ENCODE results near the gene ARNT2. TPM values are rescaled to one million over a fixed set of nuclear protein-coding genes. Genes with fewer than 3 reads are reported as not detected.

ARNT2 gene
- polyA plus RNA-seq, 1 experiment = 44.6 TPM

DNA sequence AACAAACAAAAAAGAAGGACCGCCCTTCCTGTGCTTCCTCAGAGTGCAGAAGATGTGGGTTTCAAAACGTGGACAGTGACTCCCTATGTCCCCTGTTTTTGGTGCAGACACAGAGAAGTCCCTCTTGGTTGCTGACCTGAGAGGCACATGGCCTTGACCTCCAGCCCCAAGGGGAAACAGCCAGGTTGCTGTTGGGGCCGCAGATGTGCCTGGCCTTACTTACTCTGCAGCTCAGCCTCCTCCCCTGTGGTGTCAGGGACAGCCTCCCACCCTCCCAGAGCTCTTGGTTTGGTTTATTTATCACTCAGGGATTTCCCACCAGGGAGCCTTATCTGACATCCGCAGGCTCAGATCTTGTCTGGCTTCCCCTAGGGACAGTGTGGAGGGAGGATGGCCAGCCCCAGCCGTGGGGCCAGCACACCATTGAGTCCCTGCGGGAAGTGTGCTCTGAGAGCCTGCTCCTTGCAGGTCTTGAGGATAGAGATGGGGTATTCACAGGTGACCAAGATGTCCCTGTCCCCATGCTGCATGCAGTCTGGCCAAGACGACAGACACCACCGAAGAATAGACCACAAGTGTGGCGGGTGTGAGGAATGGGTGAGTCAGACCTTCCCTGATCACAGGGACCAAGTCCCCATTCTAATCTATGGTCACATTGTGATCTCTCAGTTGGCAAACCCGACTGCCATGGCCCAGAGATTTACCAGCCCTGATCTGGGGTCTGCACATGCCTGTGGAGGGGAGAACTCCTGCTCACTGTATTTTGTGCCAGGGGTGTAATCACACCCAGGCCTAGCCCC lies 156.6 kb downstream of the ARNT2 start:
- H3K4me3 ChIP-seq (ENCODE audit: low read depth, low read length) = no peak overlapping the region
- ChIA-PET POLR2A (no interaction called here), CTCF (interaction anchor here (0.7 to 1.3 kb wide), 2 partner anchors 10 to 19 kb away, joined by 3 to 5 read pairs; no protein-coding TSS in a partner anchor)
- H3K27me3 ChIP-seq (ENCODE audit: control insufficient read depth, insufficient read depth, low read length) = no peaks in the 10 kb centered on the region
- H3K36me3 ChIP-seq (ENCODE audit: control insufficient read depth, insufficient read depth, low read length) = peaks cover 25% of the 10 kb centered on the region
- DNase-seq (ENCODE audit: low read depth) = no peak
- no peak for TF ChIP-seq CTCF (IDR thresholded peaks at IDR 0.05; ENCODE audit: insufficient read depth, low read depth, low read length)

- H3K27me3 ChIP-seq (ENCODE audit: control insufficient read depth, insufficient read depth, low read length) = no peaks in the 10 kb centered on the region
- peaks cover 28% of the 10 kb centered on the region for H3K36me3 ChIP-seq (ENCODE audit: control insufficient read depth, insufficient read depth, low read length)
- POLR2A ChIA-PET = no interaction called here
- no peak overlapping the region for H3K4me3 ChIP-seq (ENCODE audit: low read depth, low read length)
- CTCF ChIA-PET = interaction anchor here (8.7 kb wide), 1 partner anchor 216 kb away, joined by 191 read pairs; the partner anchor contains the start of gene CEMIP
- no peak for TF ChIP-seq CTCF (IDR thresholded peaks at IDR 0.05; ENCODE audit: insufficient read depth, low read depth, low read length)
- no peak for DNase-seq (ENCODE audit: low read depth)
Measured at GRCh38 chr15:80561500-80561899, 157.3 kb downstream of the ARNT2 start.

- Histone ChIP-seq H3K4me3 (ENCODE audit: low read depth, low read length) (no peak overlapping the region), H3K36me3 (ENCODE audit: control insufficient read depth, insufficient read depth, low read length) (peaks cover 23% of the 10 kb centered on the region), H3K27me3 (ENCODE audit: control insufficient read depth, insufficient read depth, low read length) (no peaks in the 10 kb centered on the region)
- CTCF ChIA-PET = interaction anchor here (1.3 to 8.7 kb wide), 2 partner anchors 67 to 216 kb away, joined by 3 to 191 read pairs; partner anchors contain the start of gene CEMIP
- DNase-seq (ENCODE audit: low read depth) = no peak
- POLR2A ChIA-PET = no interaction called here
- no peak for TF ChIP-seq CTCF (IDR thresholded peaks at IDR 0.05; ENCODE audit: insufficient read depth, low read depth, low read length)
Measured at GRCh38 chr15:80562033-80562432, 157.9 kb downstream of the ARNT2 start.

- H3K27me3 ChIP-seq (ENCODE audit: control insufficient read depth, insufficient read depth, low read length) = no peaks in the 10 kb centered on the region
- peaks cover 17% of the 10 kb centered on the region for H3K36me3 ChIP-seq (ENCODE audit: control insufficient read depth, insufficient read depth, low read length)
- POLR2A ChIA-PET = no interaction called here
- TF ChIP-seq CTCF (IDR thresholded peaks at IDR 0.05; ENCODE audit: insufficient read depth, low read depth, low read length) = no peak
- no peak overlapping the region for H3K4me3 ChIP-seq (ENCODE audit: low read depth, low read length)
- CTCF ChIA-PET = interaction anchor here (1.3 to 8.7 kb wide), 2 partner anchors 67 to 215 kb away, joined by 3 to 191 read pairs; partner anchors contain the start of gene CEMIP
- no peak for DNase-seq (ENCODE audit: low read depth)
Measured at GRCh38 chr15:80562846-80563245, 158.7 kb downstream of the ARNT2 start.

- ChIA-PET POLR2A (no interaction called here), CTCF (interaction anchor here (8.7 kb wide), 1 partner anchor 214 kb away, joined by 191 read pairs; the partner anchor contains the start of gene CEMIP)
- TF ChIP-seq CTCF (IDR thresholded peaks at IDR 0.05; ENCODE audit: insufficient read depth, low read depth, low read length) = no peak
- H3K4me3 ChIP-seq (ENCODE audit: low read depth, low read length) = no peak overlapping the region
- no peak for DNase-seq (ENCODE audit: low read depth)
- H3K36me3 ChIP-seq (ENCODE audit: control insufficient read depth, insufficient read depth, low read length) = peaks cover 17% of the 10 kb centered on the region
- H3K27me3 ChIP-seq (ENCODE audit: control insufficient read depth, insufficient read depth, low read length) = no peaks in the 10 kb centered on the region
Measured at GRCh38 chr15:80563372-80563997, 159.3 kb downstream of the ARNT2 start.

Data from BJ (cell line).